ENCODE results near the gene BUD23. TPM values are rescaled to one million over a fixed set of nuclear protein-coding genes. Genes with fewer than 3 reads are reported as not detected.
"Not testable (repeated sequence)": the region's sequence is repeated elsewhere in the genome, so short reads cannot be mapped to it uniquely, and the experiment has no call there.

BUD23 gene
- total RNA-seq, 1 experiment from 2014 or later, result 110 TPM

- in situ Hi-C loops (cut with HindIII; ENCODE audit: low pct_unique_long_range_greater_than_20kb, low sequenced_read_pairs), result no loop called here
These were observed 29.4 kb downstream of the BUD23 start for GRCh38 chr7:73712773-73713172.

GRCh38 chr7:73713319-73713718 lies 29.9 kb downstream of the BUD23 start:
- DNase-seq (ENCODE audit: low read depth), result not testable (repeated sequence)

More at GRCh38 chr7:73712773-73713172, 29.4 kb downstream of the BUD23 start:
- DNase-seq (ENCODE audit: low read depth), result no peak

GRCh38 chr7:73715648-73716317 lies 32.4 kb downstream of the BUD23 start:
- peak; percentile 98 for DNase-seq (ENCODE audit: low read depth)
- in situ Hi-C loops (cut with HindIII; ENCODE audit: low pct_unique_long_range_greater_than_20kb, low sequenced_read_pairs), result no loop called here

More at GRCh38 chr7:73713319-73713718, 29.9 kb downstream of the BUD23 start:
- in situ Hi-C loops (cut with HindIII; ENCODE audit: low pct_unique_long_range_greater_than_20kb, low sequenced_read_pairs), result not testable (repeated sequence)

GRCh38 chr7:73716318-73716890 lies 33.0 kb downstream of the BUD23 start:
- in situ Hi-C loops (cut with HindIII; ENCODE audit: low pct_unique_long_range_greater_than_20kb, low sequenced_read_pairs), result no loop called here
- no peak for DNase-seq (ENCODE audit: low read depth)

- no peak for DNase-seq (ENCODE audit: low read depth)
- in situ Hi-C loops (cut with HindIII; ENCODE audit: low pct_unique_long_range_greater_than_20kb, low sequenced_read_pairs), result no loop called here
These were observed 33.8 kb downstream of the BUD23 start for GRCh38 chr7:73717025-73717807.

- in situ Hi-C loops (cut with HindIII; ENCODE audit: low pct_unique_long_range_greater_than_20kb, low sequenced_read_pairs), result no loop called here
- peak; percentile 79 for DNase-seq (ENCODE audit: low read depth)
These were observed 34.6 kb downstream of the BUD23 start for GRCh38 chr7:73717991-73718405.

- peak; percentile 56 for DNase-seq (ENCODE audit: low read depth)
- in situ Hi-C loops (cut with HindIII; ENCODE audit: low pct_unique_long_range_greater_than_20kb, low sequenced_read_pairs), result no loop called here
These were observed 35.1 kb downstream of the BUD23 start for GRCh38 chr7:73718438-73718881.

- in situ Hi-C loops (cut with HindIII; ENCODE audit: low pct_unique_long_range_greater_than_20kb, low sequenced_read_pairs), result no loop called here
- peak; percentile 52 for DNase-seq (ENCODE audit: low read depth)
These were observed 35.8 kb downstream of the BUD23 start, which contains the start of gene STX1A for GRCh38 chr7:73718905-73719805. STX1A (minus strand) TSS chr7:73719669; CDS start chr7:73719631, 38 bp downstream.

GRCh38 chr7:73719806-73720169 lies 36.4 kb downstream of the BUD23 start:
- in situ Hi-C loops (cut with HindIII; ENCODE audit: low pct_unique_long_range_greater_than_20kb, low sequenced_read_pairs), result no loop called here
- DNase-seq (ENCODE audit: low read depth), result no peak

- in situ Hi-C loops (cut with HindIII; ENCODE audit: low pct_unique_long_range_greater_than_20kb, low sequenced_read_pairs); DNase-seq (ENCODE audit: low read depth): not testable (repeated sequence)
These were observed 37.0 kb downstream of the BUD23 start for GRCh38 chr7:73720443-73720842.

- no peak for DNase-seq (ENCODE audit: low read depth)
- in situ Hi-C loops (cut with HindIII; ENCODE audit: low pct_unique_long_range_greater_than_20kb, low sequenced_read_pairs), result no loop called here
These were observed 38.0 kb downstream of the BUD23 start for GRCh38 chr7:73721377-73721817.

- in situ Hi-C loops (cut with HindIII; ENCODE audit: low pct_unique_long_range_greater_than_20kb, low sequenced_read_pairs), result not testable (repeated sequence)
- DNase-seq (ENCODE audit: low read depth), result peak; percentile 49
These were observed 38.8 kb downstream of the BUD23 start for GRCh38 chr7:73722182-73722581.

- no peak for DNase-seq (ENCODE audit: low read depth)
- in situ Hi-C loops (cut with HindIII; ENCODE audit: low pct_unique_long_range_greater_than_20kb, low sequenced_read_pairs), result no loop called here
These were observed 39.4 kb downstream of the BUD23 start for GRCh38 chr7:73722785-73723184.

- DNase-seq (ENCODE audit: low read depth), result no peak
- in situ Hi-C loops (cut with HindIII; ENCODE audit: low pct_unique_long_range_greater_than_20kb, low sequenced_read_pairs), result no loop called here
These were observed 40.4 kb downstream of the BUD23 start for GRCh38 chr7:73723813-73724212.

GRCh38 chr7:73726083-73726466 lies 42.7 kb downstream of the BUD23 start:
- no peak for DNase-seq (ENCODE audit: low read depth)
- in situ Hi-C loops (cut with HindIII; ENCODE audit: low pct_unique_long_range_greater_than_20kb, low sequenced_read_pairs), result no loop called here

GRCh38 chr7:73727952-73728351 lies 44.6 kb downstream of the BUD23 start:
- DNase-seq (ENCODE audit: low read depth), result peak; percentile 69
- in situ Hi-C loops (cut with HindIII; ENCODE audit: low pct_unique_long_range_greater_than_20kb, low sequenced_read_pairs), result no loop called here

- no peak for DNase-seq (ENCODE audit: low read depth)
- in situ Hi-C loops (cut with HindIII; ENCODE audit: low pct_unique_long_range_greater_than_20kb, low sequenced_read_pairs), result no loop called here
These were observed 45.2 kb downstream of the BUD23 start for GRCh38 chr7:73728551-73728950.

GRCh38 chr7:73730485-73730884 lies 47.1 kb downstream of the BUD23 start:
- DNase-seq (ENCODE audit: low read depth), result no peak
- in situ Hi-C loops (cut with HindIII; ENCODE audit: low pct_unique_long_range_greater_than_20kb, low sequenced_read_pairs), result no loop called here

All from Caki2 (cell line).